GM23338 (cell line): ENCODE data around the gene RASSF7.

ENCODE experiments used
- EZH2 ChIP-seq: fragments of 200-600 bp; sonication (generic); IDR thresholded peaks from one replicate; pipeline ENCODE4 v1.8.0; 2017; ENCODE audit warnings: antibody characterized with exemption, mild to moderate bottlenecking, low read depth; ENCODE audit not compliant: unreplicated experiment
- POLR2AphosphoS5 ChIP-seq: IDR thresholded peaks from 2 replicates; pipeline ENCODE4 v1.6.1; 2016; ENCODE audit warnings: antibody characterized with exemption, low read depth
- REST ChIP-seq: IDR thresholded peaks from one replicate; pipeline ENCODE4 v1.6.1; 2018; ENCODE audit warnings: antibody characterized with exemption; ENCODE audit not compliant: unreplicated experiment
- STAT1 ChIP-seq: IDR thresholded peaks from one replicate; pipeline ENCODE4 v1.6.1; 2016; ENCODE audit warnings: antibody characterized with exemption; ENCODE audit not compliant: unreplicated experiment
- ZNF114 ChIP-seq: fragments of 250-450 bp; sonication (Bioruptor Pico); IDR thresholded peaks from 2 replicates; pipeline ENCODE4 v1.5.0; 2020; ENCODE audit warnings: mild to moderate bottlenecking, moderate library complexity
- TF ChIP-seq, protein P1 (sequence below), 2 experiments: fragments of 200-600 bp in 1 of 2; sonication (generic) in 1 of 2; conservative IDR thresholded peaks; 2 replicates each; pipeline versions ENCODE4 v1.5.1 to v1.6.1; 2016 to 2017; ENCODE audit warnings: antibody characterized with exemption in 2 of 2, low read depth in 2 of 2, mild to moderate bottlenecking in 2 of 2, moderate library complexity in 1 of 2

GRCh38 chr11:544817-545166, 16.0 kb upstream of the RASSF7 start:
- TF ChIP-seq, protein P1, sequence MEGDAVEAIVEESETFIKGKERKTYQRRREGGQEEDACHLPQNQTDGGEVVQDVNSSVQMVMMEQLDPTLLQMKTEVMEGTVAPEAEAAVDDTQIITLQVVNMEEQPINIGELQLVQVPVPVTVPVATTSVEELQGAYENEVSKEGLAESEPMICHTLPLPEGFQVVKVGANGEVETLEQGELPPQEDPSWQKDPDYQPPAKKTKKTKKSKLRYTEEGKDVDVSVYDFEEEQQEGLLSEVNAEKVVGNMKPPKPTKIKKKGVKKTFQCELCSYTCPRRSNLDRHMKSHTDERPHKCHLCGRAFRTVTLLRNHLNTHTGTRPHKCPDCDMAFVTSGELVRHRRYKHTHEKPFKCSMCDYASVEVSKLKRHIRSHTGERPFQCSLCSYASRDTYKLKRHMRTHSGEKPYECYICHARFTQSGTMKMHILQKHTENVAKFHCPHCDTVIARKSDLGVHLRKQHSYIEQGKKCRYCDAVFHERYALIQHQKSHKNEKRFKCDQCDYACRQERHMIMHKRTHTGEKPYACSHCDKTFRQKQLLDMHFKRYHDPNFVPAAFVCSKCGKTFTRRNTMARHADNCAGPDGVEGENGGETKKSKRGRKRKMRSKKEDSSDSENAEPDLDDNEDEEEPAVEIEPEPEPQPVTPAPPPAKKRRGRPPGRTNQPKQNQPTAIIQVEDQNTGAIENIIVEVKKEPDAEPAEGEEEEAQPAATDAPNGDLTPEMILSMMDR (conservative IDR thresholded peaks at IDR 0.05; ENCODE audit: low read depth in 2 of 2), result no peak
- TF ChIP-seq EZH2 (no peak), STAT1 (no peak), REST (no peak), POLR2AphosphoS5 (no peak), ZNF114 (CRISPR knock-in tag) (no peak)
